Stimulated activated CD4-positive, alpha-beta T cell treated with anti-CD3 and anti-CD28 coated beads, Interleukin-1b, Interleukin-23, amount 100 ng/mL, for 1 hour (primary cell): ENCODE data around the gene TM4SF20.
"Not testable (repeated sequence)": the region's sequence is repeated elsewhere in the genome, so short reads cannot be mapped to it uniquely, and the experiment has no call there.

Experiments
- DNase-seq, 2 donors: peaks; one replicate each; pipeline ENCODE4 v3.0.0-alpha.2; 2020; ENCODE audit warnings: low read depth in 2 of 2

The TM4SF20 gene

GRCh38 chr2:227398684-227399670 is 19.9 kb upstream of the TM4SF20 start:
- no peak for DNase-seq

GRCh38 chr2:227397562-227397961 is 18.5 kb upstream of the TM4SF20 start:
- DNase-seq = no peak

- DNase-seq = no peak
Observed at GRCh38 chr2:227395556-227395955, 16.4 kb upstream of the TM4SF20 start.

GRCh38 chr2:227394401-227394800 is 15.3 kb upstream of the TM4SF20 start:
- no peak for DNase-seq

GRCh38 chr2:227390468-227391256 is 11.6 kb upstream of the TM4SF20 start:
- DNase-seq = no peak

GRCh38 chr2:227389661-227390060 is 10.6 kb upstream of the TM4SF20 start:
- no peak for DNase-seq

GRCh38 chr2:227389231-227389630 is 10.1 kb upstream of the TM4SF20 start:
- DNase-seq = no peak

- DNase-seq = no peak
Observed at GRCh38 chr2:227388537-227389011, 9.5 kb upstream of the TM4SF20 start.

- DNase-seq = not testable (repeated sequence)
Observed at GRCh38 chr2:227387583-227387982, 8.5 kb upstream of the TM4SF20 start, which contains the start of gene SCYGR1. Gene SCYGR1, minus strand, starts transcription at chr2:227387949. Its CDS starts 0 bp downstream, at chr2:227387949.

- DNase-seq = no peak
Observed at GRCh38 chr2:227386630-227387029, 7.5 kb upstream of the TM4SF20 start.

- DNase-seq = no peak
Observed at GRCh38 chr2:227383686-227384085, 4.6 kb upstream of the TM4SF20 start.

- DNase-seq = not testable (repeated sequence)
Observed at GRCh38 chr2:227382241-227382835, 3.2 kb upstream of the TM4SF20 start.

- no peak for DNase-seq
Observed at GRCh38 chr2:227378371-227378782, 729 bp downstream of the TM4SF20 start.

GRCh38 chr2:227377467-227378351 is 1.4 kb downstream of the TM4SF20 start:
- no peak for DNase-seq

- DNase-seq = no peak
Observed at GRCh38 chr2:227376656-227377396, 2.3 kb downstream of the TM4SF20 start.

- DNase-seq = no peak
Observed at GRCh38 chr2:227374158-227374557, 4.9 kb downstream of the TM4SF20 start.

- no peak for DNase-seq
Observed at GRCh38 chr2:227373389-227373788, 5.7 kb downstream of the TM4SF20 start.

- no peak for DNase-seq
Observed at GRCh38 chr2:227370791-227371312, 8.3 kb downstream of the TM4SF20 start.

GRCh38 chr2:227370092-227370491 is 9.0 kb downstream of the TM4SF20 start:
- DNase-seq = no peak

- DNase-seq = no peak
Observed at GRCh38 chr2:227368574-227368973, 10.5 kb downstream of the TM4SF20 start.
